ENCODE measurements around the gene RIMBP2.

The RIMBP2 gene

GRCh38 chr12:130351326-130351725 lies 364.8 kb downstream of the RIMBP2 start:
- DNase-seq (no peak), ATAC-seq (no peak)
- Mint-ChIP-seq H3K27ac (no peak overlapping the region), H3K9me3 (no peaks in the 10 kb centered on the region), H3K27me3 (peaks cover 6% of the 10 kb centered on the region), H3K4me3 (no peak overlapping the region), H3K4me1 (no peaks in the 10 kb centered on the region), H3K36me3 (ENCODE audit: low read depth) (no peaks in the 10 kb centered on the region)

DNA sequence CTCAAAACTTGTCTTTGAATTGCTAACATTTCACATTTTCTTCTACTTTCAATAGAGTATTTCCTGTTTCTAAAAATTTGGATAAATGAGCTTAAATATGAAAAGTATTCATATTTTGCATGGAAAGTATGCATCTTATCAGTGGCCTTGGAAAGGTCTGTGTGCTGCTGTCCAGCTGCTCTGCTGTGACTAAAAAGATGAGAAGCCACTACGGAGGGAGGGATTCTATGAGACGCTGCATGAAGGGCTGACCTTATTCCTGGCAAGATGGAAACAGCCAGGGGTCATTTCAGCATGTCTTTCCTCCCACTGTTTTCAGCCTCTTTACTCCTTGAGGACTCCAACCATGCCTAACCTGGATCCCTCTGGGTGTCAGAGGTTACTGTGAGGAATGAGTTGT lies 365.4 kb downstream of the RIMBP2 start:
- Mint-ChIP-seq H3K27me3 (peaks cover 6% of the 10 kb centered on the region), H3K36me3 (ENCODE audit: low read depth) (no peaks in the 10 kb centered on the region), H3K4me1 (no peaks in the 10 kb centered on the region), H3K27ac (no peak overlapping the region), H3K4me3 (no peak overlapping the region), H3K9me3 (no peaks in the 10 kb centered on the region)
- DNase-seq (no peak), ATAC-seq (no peak)

DNA sequence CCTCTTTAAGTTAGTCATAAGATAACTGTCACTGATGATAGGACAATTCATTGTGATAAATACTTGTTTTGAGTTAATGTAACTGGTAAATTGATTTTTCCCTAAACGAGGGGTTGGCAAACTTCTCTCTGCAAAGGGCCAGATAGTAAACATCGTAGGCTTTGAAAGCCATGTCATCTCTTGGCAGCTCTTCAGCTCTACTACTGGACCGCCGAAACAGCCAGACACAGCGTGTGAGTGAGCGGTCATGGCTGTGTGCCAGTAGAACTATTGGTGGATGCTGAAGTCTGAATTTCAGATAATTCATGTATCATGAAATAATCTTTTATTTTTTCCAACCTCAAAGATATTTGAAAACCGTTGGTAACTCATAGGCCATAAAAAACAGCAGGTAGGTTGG lies 368.5 kb downstream of the RIMBP2 start:
- Mint-ChIP-seq H3K9me3 (no peaks in the 10 kb centered on the region), H3K4me3 (no peak overlapping the region), H3K27me3 (peaks cover 6% of the 10 kb centered on the region), H3K36me3 (ENCODE audit: low read depth) (no peaks in the 10 kb centered on the region), H3K4me1 (no peaks in the 10 kb centered on the region), H3K27ac (no peak overlapping the region)
- ATAC-seq (no peak), DNase-seq (no peak)

All from activated naive CD8-positive, alpha-beta T cell treated with anti-CD3 and anti-CD28 coated beads, Interleukin-2, amount 50 U/mL, for 24 hours (primary cell).